NB4 (cell line): Measurements from ENCODE around the gene NTRK3.

Experiments
- CTCF ChIP-seq: IDR thresholded peaks from one replicate; pipeline ENCODE4 v1.5.1; 2012; ENCODE audit warnings: low read depth, low read length
- POLR2A ChIP-seq: IDR thresholded peaks from 2 replicates; pipeline ENCODE4 v1.6.1; 2011; ENCODE audit warnings: mild to moderate bottlenecking; ENCODE audit not compliant: insufficient read length; ENCODE audit errors: extremely low read depth

DNA sequence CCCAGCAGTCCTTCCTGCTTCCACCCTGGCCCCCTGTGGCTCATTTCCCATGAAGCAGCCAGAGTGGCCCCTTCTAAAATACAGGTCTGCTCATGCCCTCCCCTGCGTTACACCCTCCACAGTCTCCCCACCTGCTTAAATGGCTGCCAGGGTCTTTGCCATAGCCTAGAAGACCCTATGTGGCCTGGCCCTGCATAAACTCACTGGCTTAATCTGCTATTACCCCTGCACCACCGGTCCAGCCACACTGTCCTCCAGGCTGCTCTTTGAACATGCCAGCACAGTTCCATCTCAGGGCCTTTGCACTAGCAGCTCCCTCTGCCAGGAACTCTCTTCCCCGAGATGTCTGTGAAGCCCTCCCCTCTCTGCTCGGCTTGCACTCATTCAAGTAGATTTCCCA is 166.8 kb downstream of the NTRK3 start:
- TF ChIP-seq CTCF (no peak), POLR2A (no peak)
